Smooth muscle cell (in vitro differentiated cells): ENCODE results near the gene SOCS3. TPM values are rescaled to one million over a fixed set of nuclear protein-coding genes. Genes with fewer than 3 reads are reported as not detected.
A peak's percentile ranks its signal among the peaks of the same experiment; 100 is the strongest.

Source experiments
- DNase-seq: peaks from one replicate; lab custom pipeline; 2025; ENCODE audit not compliant: unreplicated experiment; lab: John Stamatoyannopoulos, UW
- H2AFZ ChIP-seq: fragments of 200-600 bp; sonication (generic); 2 replicates; pipeline ENCODE4 v1.6.0; 2016; ENCODE audit warnings: antibody characterized with exemption, low read depth, mild to moderate bottlenecking
- H3F3A ChIP-seq: fragments of 200-600 bp; sonication (generic); 2 replicates; pipeline ENCODE4 v1.6.0; 2017; ENCODE audit warnings: antibody characterized with exemption, low read depth
- H3K27ac ChIP-seq: fragments of 200-600 bp; sonication (generic); 2 replicates; pipeline ENCODE4 v1.5.1; 2016; ENCODE audit warnings: low read depth, mild to moderate bottlenecking
- H3K27me3 ChIP-seq: fragments of 200-600 bp; sonication (generic); 2 replicates; pipeline ENCODE4 v1.6.1; 2016; ENCODE audit warnings: low read depth, mild to moderate bottlenecking
- H3K36me3 ChIP-seq: fragments of 200-600 bp; sonication (generic); 2 replicates; pipeline ENCODE4 v1.5.1; 2016; ENCODE audit warnings: low read depth
- H3K4me1 ChIP-seq: fragments of 200-600 bp; sonication (generic); 2 replicates; pipeline ENCODE4 v1.5.1; 2016; ENCODE audit warnings: low read depth
- H3K4me2 ChIP-seq: fragments of 200-600 bp; sonication (generic); 2 replicates; pipeline ENCODE4 v1.6.0; 2016; ENCODE audit warnings: mild to moderate bottlenecking
- H3K4me3 ChIP-seq: fragments of 200-600 bp; sonication (generic); 2 replicates; pipeline ENCODE4 v1.5.1; 2016; ENCODE audit warnings: mild to moderate bottlenecking
- H3K79me2 ChIP-seq: fragments of 200-600 bp; sonication (generic); 2 replicates; pipeline ENCODE4 v1.6.0; 2016; ENCODE audit warnings: low read depth, mild to moderate bottlenecking
- H3K9ac ChIP-seq: fragments of 200-600 bp; sonication (generic); 2 replicates; pipeline ENCODE4 v1.6.0; 2016; ENCODE audit warnings: low read depth
- H3K9me3 ChIP-seq: fragments of 200-600 bp; sonication (generic); replicated peaks from 2 replicates; pipeline ENCODE4 v1.5.1; 2016; ENCODE audit warnings: low read depth
- H4K20me1 ChIP-seq: fragments of 200-600 bp; sonication (generic); 2 replicates; pipeline ENCODE4 v1.6.0; 2016; ENCODE audit warnings: low read depth
- WGBS: methylation state at CpG from one replicate; pipeline ENCODE4 v1.1.7; 2016; ENCODE audit warnings: low lambda C conversion rate; 5-methylcytosine and 5-hydroxymethylcytosine counted together
- polyA plus RNA-seq: library from polyadenylated mRNA; unstranded; fragments of >200 nt; fragmentation: Nextera tagmentation; extraction: Ambion mirVana; gene quantifications from 2 replicates; pipeline ENCODE4 v1.2.1, GENCODE V29; 2016
- total RNA-seq: library from RNA; depleted of rRNA; stranded (reverse); fragments of >200 nt; gene quantifications from 2 replicates; pipeline ENCODE4 v1.2.3, GENCODE V29; 2014
- TF ChIP-seq, protein P1 (sequence below): fragments of 200-600 bp; sonication (generic); IDR thresholded peaks from 2 replicates; pipeline ENCODE4 v1.5.1; 2017; ENCODE audit warnings: borderline replicate concordance, mild to moderate bottlenecking, antibody characterized with exemption; ENCODE audit not compliant: insufficient read depth, poor library complexity, severe bottlenecking

Gene SOCS3
- total and polyA plus RNA-seq, 2 experiments from 2014 or later, result 116 to 310 TPM

DNA sequence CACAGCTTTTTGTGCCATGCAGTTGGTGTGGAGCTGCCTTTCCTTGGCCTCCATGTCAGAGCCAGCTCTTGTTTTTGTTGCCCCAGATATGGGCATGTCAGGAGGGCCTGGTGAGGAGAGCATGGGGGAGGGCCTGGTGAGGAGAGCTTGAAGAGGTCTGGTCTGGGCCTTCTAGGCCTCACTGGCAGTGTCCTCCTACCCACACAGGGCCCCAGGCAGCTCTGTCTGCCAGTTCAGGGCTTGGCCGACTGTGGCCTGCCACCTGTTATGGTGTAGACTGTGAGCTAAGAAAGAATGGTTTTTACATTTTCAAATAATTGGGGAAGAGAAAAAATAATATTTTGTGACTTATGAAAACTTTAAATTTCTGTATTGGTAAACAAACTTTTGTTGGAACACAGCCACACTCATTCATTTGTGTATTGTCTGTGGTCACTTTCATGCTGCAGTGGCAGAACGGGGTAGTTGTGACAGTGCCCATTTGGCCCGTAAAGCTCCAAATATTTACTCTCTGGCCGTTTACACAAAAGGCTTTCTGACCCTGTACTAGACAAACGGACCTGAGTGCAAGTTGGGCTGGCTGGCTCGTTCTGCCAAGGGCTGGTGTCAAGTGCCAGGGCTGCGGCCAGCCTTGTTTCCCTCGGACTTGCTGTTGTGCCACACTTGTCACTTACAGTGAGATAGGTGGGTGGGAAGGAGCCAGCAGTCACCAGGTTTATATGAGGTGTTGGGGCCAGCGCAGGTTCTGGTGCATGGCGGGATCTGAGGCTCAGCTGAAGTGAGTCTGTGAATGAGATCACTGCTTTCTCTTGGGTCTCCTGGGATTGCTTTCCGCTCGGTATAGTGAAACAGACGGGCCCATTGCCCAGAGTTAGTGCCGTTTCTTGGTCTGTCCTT lies 36.8 kb upstream of the SOCS3 start:
- no peaks in the 10 kb centered on the region for H3K36me3 ChIP-seq
- TF ChIP-seq, protein P1, sequence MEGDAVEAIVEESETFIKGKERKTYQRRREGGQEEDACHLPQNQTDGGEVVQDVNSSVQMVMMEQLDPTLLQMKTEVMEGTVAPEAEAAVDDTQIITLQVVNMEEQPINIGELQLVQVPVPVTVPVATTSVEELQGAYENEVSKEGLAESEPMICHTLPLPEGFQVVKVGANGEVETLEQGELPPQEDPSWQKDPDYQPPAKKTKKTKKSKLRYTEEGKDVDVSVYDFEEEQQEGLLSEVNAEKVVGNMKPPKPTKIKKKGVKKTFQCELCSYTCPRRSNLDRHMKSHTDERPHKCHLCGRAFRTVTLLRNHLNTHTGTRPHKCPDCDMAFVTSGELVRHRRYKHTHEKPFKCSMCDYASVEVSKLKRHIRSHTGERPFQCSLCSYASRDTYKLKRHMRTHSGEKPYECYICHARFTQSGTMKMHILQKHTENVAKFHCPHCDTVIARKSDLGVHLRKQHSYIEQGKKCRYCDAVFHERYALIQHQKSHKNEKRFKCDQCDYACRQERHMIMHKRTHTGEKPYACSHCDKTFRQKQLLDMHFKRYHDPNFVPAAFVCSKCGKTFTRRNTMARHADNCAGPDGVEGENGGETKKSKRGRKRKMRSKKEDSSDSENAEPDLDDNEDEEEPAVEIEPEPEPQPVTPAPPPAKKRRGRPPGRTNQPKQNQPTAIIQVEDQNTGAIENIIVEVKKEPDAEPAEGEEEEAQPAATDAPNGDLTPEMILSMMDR, result no peak
- no peak overlapping the region for H3K9ac ChIP-seq
- no peak for DNase-seq
- peaks cover 32% of the 10 kb centered on the region for H4K20me1 ChIP-seq
- H2AFZ ChIP-seq, result no peak overlapping the region
- H3K4me3 ChIP-seq, result no peak overlapping the region
- peak overlapping the region; percentile 82 for H3K27ac ChIP-seq
- 89% methylated on average over 14 of the region's 14 CpGs for whole genome bisulfite sequencing
- peaks cover 32% of the 10 kb centered on the region for H3F3A ChIP-seq
- peaks cover 50% of the 10 kb centered on the region for H3K79me2 ChIP-seq
- H3K4me1 ChIP-seq, result peaks cover 13% of the 10 kb centered on the region
- no peak overlapping the region for H3K4me2 ChIP-seq
- H3K9me3 ChIP-seq, result no peaks in the 10 kb centered on the region
- H3K27me3 ChIP-seq, result no peaks in the 10 kb centered on the region

DNA sequence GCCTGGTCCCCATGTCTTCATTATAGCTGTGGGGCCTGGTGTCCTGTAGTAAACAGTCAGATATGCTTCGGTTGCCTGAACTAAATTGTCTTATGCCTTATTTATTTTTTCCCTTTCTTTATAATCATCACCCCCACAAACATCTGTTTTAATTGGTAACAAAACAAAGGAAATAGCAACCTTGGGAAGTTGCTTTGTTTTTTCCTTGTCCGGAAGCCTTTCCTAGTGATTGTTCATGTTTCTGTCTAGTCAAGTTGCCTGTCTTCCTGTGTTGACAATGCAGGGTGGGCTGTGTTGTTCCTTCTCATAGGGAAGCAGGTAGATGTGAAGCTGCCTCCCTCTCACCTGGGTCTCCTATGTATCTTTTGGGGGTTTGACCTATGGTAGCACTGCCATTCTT lies 35.3 kb upstream of the SOCS3 start:
- no peaks in the 10 kb centered on the region for H3K9me3 ChIP-seq
- no peak for DNase-seq
- no peak overlapping the region for H3K4me3 ChIP-seq
- no peak overlapping the region for H3K9ac ChIP-seq
- WGBS, result 71% methylated on average over 2 of the region's 2 CpGs
- TF ChIP-seq, protein P1, result no peak
- no peak overlapping the region for H3K4me2 ChIP-seq
- peaks cover 17% of the 10 kb centered on the region for H3K4me1 ChIP-seq
- H4K20me1 ChIP-seq, result peaks cover 30% of the 10 kb centered on the region
- no peaks in the 10 kb centered on the region for H3K36me3 ChIP-seq
- peak overlapping the region; percentile 57 for H3K27ac ChIP-seq
- H3K79me2 ChIP-seq, result peaks cover 50% of the 10 kb centered on the region
- H3F3A ChIP-seq, result peaks cover 27% of the 10 kb centered on the region
- no peaks in the 10 kb centered on the region for H3K27me3 ChIP-seq
- no peak overlapping the region for H2AFZ ChIP-seq

DNA sequence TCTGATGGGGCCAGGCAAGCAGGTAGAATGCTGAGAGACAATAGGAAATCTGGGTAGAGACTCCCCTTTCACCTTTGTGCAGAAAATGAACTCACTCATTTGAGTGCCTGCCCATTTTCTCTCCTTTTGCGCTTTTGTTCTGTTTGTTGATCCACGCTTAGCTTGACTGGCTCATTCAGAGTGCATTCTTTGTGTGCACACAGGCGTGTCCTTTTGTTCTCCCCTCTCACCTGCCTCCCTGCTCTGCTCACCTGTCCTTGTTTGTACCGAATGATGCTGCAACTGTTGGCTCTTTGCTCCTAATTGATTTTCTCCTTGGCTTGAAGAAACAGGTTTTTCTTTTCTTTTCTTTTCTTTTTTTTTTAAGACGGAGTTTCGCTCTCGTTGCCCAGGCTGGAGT lies 34.3 kb upstream of the SOCS3 start:
- DNase-seq, result no peak
- H3K9ac ChIP-seq, result no peak overlapping the region
- H3K79me2 ChIP-seq, result peaks cover 56% of the 10 kb centered on the region
- peaks cover 17% of the 10 kb centered on the region for H3K4me1 ChIP-seq
- no peaks in the 10 kb centered on the region for H3K27me3 ChIP-seq
- H3F3A ChIP-seq, result peaks cover 27% of the 10 kb centered on the region
- peak overlapping the region; percentile 57 for H3K27ac ChIP-seq
- TF ChIP-seq, protein P1, result no peak
- WGBS, result 89% methylated on average over 7 of the region's 7 CpGs
- H2AFZ ChIP-seq, result no peak overlapping the region
- peaks cover 35% of the 10 kb centered on the region for H4K20me1 ChIP-seq
- H3K4me2 ChIP-seq, result no peak overlapping the region
- H3K36me3 ChIP-seq, result no peaks in the 10 kb centered on the region
- H3K4me3 ChIP-seq, result no peak overlapping the region
- no peaks in the 10 kb centered on the region for H3K9me3 ChIP-seq

DNA sequence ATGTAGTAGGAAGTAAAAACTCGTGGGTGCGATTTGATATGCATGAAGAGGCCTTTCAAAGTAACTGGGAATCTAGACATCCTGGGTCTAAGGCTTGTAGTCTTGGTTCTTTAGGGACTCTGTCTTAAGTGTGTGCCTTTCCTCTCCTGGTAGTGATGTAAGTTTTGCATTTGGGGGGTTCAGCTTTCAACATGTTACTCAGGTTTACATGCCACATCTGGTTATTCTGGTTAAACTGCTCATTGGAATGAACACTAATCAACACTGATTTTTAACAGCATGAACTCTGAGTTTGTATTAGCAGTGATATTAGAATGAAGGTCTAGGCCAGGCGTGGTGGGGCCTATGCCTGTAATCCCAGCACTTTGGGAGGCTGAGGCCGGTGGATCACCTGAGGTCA lies 33.7 kb upstream of the SOCS3 start:
- Histone ChIP-seq H3K9me3 (no peaks in the 10 kb centered on the region), H3F3A (peaks cover 25% of the 10 kb centered on the region), H3K9ac (no peak overlapping the region), H3K4me1 (peaks cover 17% of the 10 kb centered on the region), H4K20me1 (peaks cover 34% of the 10 kb centered on the region), H3K27ac (peak overlapping the region; percentile 3), H3K4me2 (no peak overlapping the region), H3K79me2 (peaks cover 58% of the 10 kb centered on the region), H3K36me3 (no peaks in the 10 kb centered on the region), H3K27me3 (no peaks in the 10 kb centered on the region), H2AFZ (no peak overlapping the region), H3K4me3 (no peak overlapping the region)
- TF ChIP-seq, protein P1, result no peak
- no peak for DNase-seq
- 94% methylated on average over 4 of the region's 4 CpGs for WGBS
